IMR-90 (cell line): ENCODE measurements around the gene FAM32A.

ENCODE experiments used
- FOS ChIP-seq: fragments of 150-350 bp; IDR thresholded peaks from 2 replicates; pipeline ENCODE4 v1.6.1; 2016; ENCODE audit warnings: low read depth, low read length
- MXI1 ChIP-seq: IDR thresholded peaks from 2 replicates; pipeline ENCODE4 v1.6.1; 2012; ENCODE audit warnings: low read depth, mild to moderate bottlenecking, low read length, moderate library complexity, borderline replicate concordance
- POLR2A ChIP-seq: IDR thresholded peaks from 2 replicates; pipeline ENCODE4 v1.6.1; 2012; ENCODE audit warnings: mild to moderate bottlenecking, low read depth, low read length
- RAD21 ChIP-seq: IDR thresholded peaks from 2 replicates; pipeline ENCODE4 v1.6.1; 2012; ENCODE audit warnings: low read length, improper control_type of control experiment
- RCOR1 ChIP-seq: IDR thresholded peaks from 2 replicates; pipeline ENCODE4 v1.6.1; 2012; ENCODE audit warnings: mild to moderate bottlenecking, low read length, improper control_type of control experiment; ENCODE audit not compliant: insufficient replicate concordance
- SMC3 ChIP-seq: fragments of 150-350 bp; IDR thresholded peaks from 2 replicates; pipeline ENCODE4 v1.6.1; 2016; ENCODE audit warnings: low read depth, mild to moderate bottlenecking, antibody characterized with exemption, low read length, moderate library complexity
- TF ChIP-seq, protein P1 (sequence below): conservative IDR thresholded peaks from 2 replicates; pipeline ENCODE4 v1.5.1; 2012; ENCODE audit warnings: mild to moderate bottlenecking, low read depth, low read length, improper control_type of control experiment

DNA sequence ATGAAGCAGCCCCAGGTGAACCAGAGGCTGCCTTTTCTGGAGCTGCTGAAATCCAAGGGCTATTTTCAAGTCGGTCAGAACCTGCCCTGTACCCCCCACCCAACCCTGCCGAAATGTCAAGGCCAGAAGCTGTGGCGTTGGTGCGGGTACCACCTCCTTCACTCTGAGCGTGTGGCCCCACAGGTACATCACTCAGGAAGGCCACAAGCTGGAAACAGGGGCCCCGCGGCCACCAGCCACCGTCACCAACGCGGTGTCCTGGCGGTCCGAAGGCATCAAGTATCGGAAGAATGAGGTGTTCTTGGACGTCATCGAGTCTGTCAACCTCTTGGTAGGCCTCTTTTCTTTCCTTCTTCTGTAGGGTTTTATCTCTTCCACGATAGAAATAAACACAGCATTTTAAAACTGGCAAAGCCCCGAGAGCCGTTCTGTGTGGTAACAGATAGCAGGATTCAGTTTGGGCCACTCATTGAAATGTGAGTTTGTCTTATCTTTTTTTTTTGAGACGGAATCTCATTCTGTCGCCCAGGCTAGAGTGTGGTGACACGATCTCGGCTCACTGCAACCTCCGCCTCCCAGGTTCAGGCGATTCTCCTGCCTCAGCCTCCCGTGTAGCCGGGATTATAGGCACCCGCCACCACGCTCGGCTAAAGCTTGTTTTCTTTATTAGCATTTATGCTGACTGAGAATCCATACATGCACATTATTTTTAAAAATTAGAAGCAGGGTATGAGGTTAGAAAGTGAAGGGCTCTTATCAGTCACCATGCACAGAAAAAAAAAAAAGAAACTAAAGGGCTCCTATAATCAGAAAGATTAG is 23.8 kb downstream of the FAM32A start:
- TF ChIP-seq POLR2A (no peak), RAD21 (no peak), MXI1 (no peak), RCOR1 (no peak), FOS (no peak), SMC3 (no peak)
- TF ChIP-seq, protein P1, sequence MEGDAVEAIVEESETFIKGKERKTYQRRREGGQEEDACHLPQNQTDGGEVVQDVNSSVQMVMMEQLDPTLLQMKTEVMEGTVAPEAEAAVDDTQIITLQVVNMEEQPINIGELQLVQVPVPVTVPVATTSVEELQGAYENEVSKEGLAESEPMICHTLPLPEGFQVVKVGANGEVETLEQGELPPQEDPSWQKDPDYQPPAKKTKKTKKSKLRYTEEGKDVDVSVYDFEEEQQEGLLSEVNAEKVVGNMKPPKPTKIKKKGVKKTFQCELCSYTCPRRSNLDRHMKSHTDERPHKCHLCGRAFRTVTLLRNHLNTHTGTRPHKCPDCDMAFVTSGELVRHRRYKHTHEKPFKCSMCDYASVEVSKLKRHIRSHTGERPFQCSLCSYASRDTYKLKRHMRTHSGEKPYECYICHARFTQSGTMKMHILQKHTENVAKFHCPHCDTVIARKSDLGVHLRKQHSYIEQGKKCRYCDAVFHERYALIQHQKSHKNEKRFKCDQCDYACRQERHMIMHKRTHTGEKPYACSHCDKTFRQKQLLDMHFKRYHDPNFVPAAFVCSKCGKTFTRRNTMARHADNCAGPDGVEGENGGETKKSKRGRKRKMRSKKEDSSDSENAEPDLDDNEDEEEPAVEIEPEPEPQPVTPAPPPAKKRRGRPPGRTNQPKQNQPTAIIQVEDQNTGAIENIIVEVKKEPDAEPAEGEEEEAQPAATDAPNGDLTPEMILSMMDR, result no peak
